T-cell (primary cell): ENCODE measurements around the gene ITGBL1. TPM values are rescaled to one million over a fixed set of nuclear protein-coding genes. Genes with fewer than 3 reads are reported as not detected.

Source experiments
- ATAC-seq, 4 experiments: fragments of 200-7000 bp in 3 of 4; fragments of 150-1000 bp in 1 of 4; cut with Tn5 transposase; replicated peaks in 1 of 4; 1 replicate in 3 of 4; 2 replicates in 1 of 4; pipeline ENCODE4 v1.10.0; 2021; ENCODE audit warnings: moderate library complexity in 3 of 4, mild to moderate bottlenecking in 2 of 4, moderate number of reproducible peaks in 1 of 4
- CTCF ChIA-PET, 2 donors: fragments of 300-600 bp; sonication (Branson Sonifier 250); formaldehyde crosslinking; loops; one replicate each; lab custom pipeline; 2022; ENCODE audit warnings: antibody characterized with exemption in 2 of 2; lab: Charles Lee
- POLR2A ChIA-PET, 2 donors: fragments of 300-600 bp; sonication (Branson Sonifier 250); formaldehyde crosslinking; loops; one replicate each; lab custom pipeline; 2022; ENCODE audit warnings: antibody characterized with exemption in 2 of 2; lab: Charles Lee
- DNase-seq, 35 experiments: peaks; one replicate each; pipeline versions ENCODE4 v3.0.0 to v3.0.0-alpha.2; 2013 to 2023
- H3K27ac ChIP-seq: one replicate; pipeline ENCODE4 v1.5.1; 2013; ENCODE audit warnings: low read length
- H3K27me3 ChIP-seq, 2 experiments: replicated peaks in 1 of 2; 1 replicate in 1 of 2; 2 replicates in 1 of 2; pipeline versions ENCODE4 v1.6.1 to v1.7.0; 2013; ENCODE audit warnings: low read length in 1 of 2, mixed read lengths in 1 of 2; ENCODE audit not compliant: control insufficient read depth in 2 of 2, insufficient read depth in 2 of 2; ENCODE audit errors: extremely low read depth in 1 of 2
- H3K36me3 ChIP-seq, 2 donors: 1 replicate in 1 of 2; 2 replicates in 1 of 2; pipeline versions ENCODE4 v1.6.1 to v1.7.0; 2013; ENCODE audit warnings: low read length in 1 of 2; ENCODE audit not compliant: control insufficient read depth in 2 of 2, insufficient read depth in 1 of 2; ENCODE audit errors: extremely low read depth in 1 of 2
- H3K4me1 ChIP-seq, 2 experiments: 1 replicate in 1 of 2; 2 replicates in 1 of 2; pipeline versions ENCODE4 v1.6.1 to v1.7.0; 2013; ENCODE audit warnings: low read length in 2 of 2, mixed read lengths in 1 of 2; ENCODE audit not compliant: insufficient read depth in 2 of 2, control insufficient read depth in 1 of 2; ENCODE audit errors: extremely low read depth in 1 of 2
- H3K4me3 ChIP-seq, 2 donors: 1 replicate in 1 of 2; 2 replicates in 1 of 2; pipeline versions ENCODE4 v1.5.1 to v1.7.0; 2013; ENCODE audit warnings: mild to moderate bottlenecking in 2 of 2, low read length in 1 of 2, moderate library complexity in 1 of 2; ENCODE audit not compliant: control insufficient read depth in 1 of 2; ENCODE audit errors: extremely low read depth in 1 of 2
- H3K9me3 ChIP-seq: 2 replicates; pipeline ENCODE4 v1.7.0; 2013
- H3K27ac Mint-ChIP-seq, 2 donors: one replicate each; pipeline ENCODE4 v1.8.0; 2020 to 2021; ENCODE audit warnings: mild to moderate bottlenecking in 2 of 2, mixed read lengths in 2 of 2
- H3K27me3 Mint-ChIP-seq, 2 donors: one replicate each; pipeline ENCODE4 v1.8.0; 2021 to 2022; ENCODE audit warnings: mixed read lengths in 2 of 2
- H3K36me3 Mint-ChIP-seq: one replicate; pipeline ENCODE4 v1.8.0; 2021; ENCODE audit warnings: mixed read lengths
- H3K4me1 Mint-ChIP-seq, 3 donors: one replicate each; pipeline ENCODE4 v1.8.0; 2020 to 2022; ENCODE audit warnings: mixed read lengths in 3 of 3, mild to moderate bottlenecking in 1 of 3
- H3K4me3 Mint-ChIP-seq, 3 donors: one replicate each; pipeline ENCODE4 v1.8.0; 2020 to 2022; ENCODE audit warnings: mild to moderate bottlenecking in 3 of 3, mixed read lengths in 3 of 3, moderate library complexity in 3 of 3
- H3K9me3 Mint-ChIP-seq, 3 donors: one replicate each; pipeline ENCODE4 v1.8.0; 2020 to 2022; ENCODE audit warnings: mixed read lengths in 3 of 3
- WGBS: methylation state at CpG from one replicate; pipeline ENCODE4 v1.1.5; 2013; ENCODE audit warnings: missing lambda C conversion rate; ENCODE audit not compliant: insufficient coverage; 5-methylcytosine and 5-hydroxymethylcytosine counted together
- total RNA-seq, 35 experiments: library from RNA in 6 of 35; stranded (reverse) in 6 of 35; fragments of 120-200 nt in 1 of 35; gene quantifications; one replicate each; pipeline versions ENCODE4 v1.2.1 to v1.2.4 and lab custom pipeline; 2013 to 2026

ITGBL1 gene
- total RNA-seq, 5 donors from 2014 or later (not counting 1 experiment from before 2014, with no cell fraction given), result not detected

DNA sequence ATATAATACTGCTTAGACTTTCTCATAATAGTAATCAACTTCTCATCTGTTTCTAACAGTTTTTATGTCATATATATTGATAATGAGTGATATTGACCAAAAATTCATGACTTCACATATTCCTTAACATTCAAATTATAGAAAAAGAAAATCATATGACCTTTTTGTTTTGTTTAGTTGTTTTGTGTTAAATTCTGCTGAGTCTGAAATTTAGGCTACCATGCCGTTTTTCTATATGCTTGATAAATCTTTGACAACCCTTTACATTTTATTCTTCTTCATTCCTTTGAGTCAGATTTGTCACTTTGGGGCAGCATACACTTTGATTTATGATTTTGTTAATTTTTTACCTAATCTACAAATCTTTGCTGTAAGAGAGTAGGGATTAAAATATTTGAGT is 176.4 kb downstream of the ITGBL1 start:
- no peak overlapping the region for H3K4me3 ChIP-seq
- ChIA-PET POLR2A (no interaction called here), CTCF (no interaction called here)
- Mint-ChIP-seq H3K27ac (no peak overlapping the region), H3K4me1 (peaks cover 31 to 40% (median 35%) of the 10 kb centered on the region in 3 donors), H3K9me3 (no peaks in the 10 kb centered on the region), H3K36me3 (no peaks in the 10 kb centered on the region), H3K4me3 (no peak overlapping the region), H3K27me3 (peaks cover 0 to 3% of the 10 kb centered on the region in 2 donors)
- ATAC-seq (no peak), DNase-seq (no peak)
- no CpG with 5 or more reads among the region's 1 CpG for WGBS
- peaks cover 9 to 14% of the 10 kb centered on the region in 2 experiments for H3K4me1 ChIP-seq
- no peaks in the 10 kb centered on the region for H3K36me3 ChIP-seq
- no peak overlapping the region for H3K27ac ChIP-seq
- H3K27me3 ChIP-seq, result no peaks in the 10 kb centered on the region
- H3K9me3 ChIP-seq, result no peaks in the 10 kb centered on the region

DNA sequence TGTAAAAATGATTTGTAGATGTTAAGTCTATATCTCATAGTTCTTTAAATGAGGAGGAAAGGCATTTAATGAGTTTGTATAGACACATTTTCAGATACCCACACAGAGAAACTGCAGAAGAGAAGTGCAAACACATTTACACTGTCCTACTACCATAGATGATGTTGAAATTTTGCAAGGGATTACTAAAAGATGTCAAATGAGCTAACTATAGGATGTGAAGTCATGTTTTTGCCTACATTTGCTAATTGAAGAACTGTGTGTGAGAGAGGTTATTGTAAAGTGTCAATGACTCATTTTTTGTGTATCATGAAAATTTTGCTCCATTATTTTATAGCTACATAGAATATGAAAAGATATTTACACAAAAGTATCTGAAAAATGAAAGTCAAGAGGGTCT is 178.9 kb downstream of the ITGBL1 start:
- ChIA-PET POLR2A (no interaction called here), CTCF (interaction anchor here in 1 of 2 donors (1.0 kb wide), 1 partner anchor 123 kb away, joined by 3 read pairs; no protein-coding TSS in a partner anchor)
- no peaks in the 10 kb centered on the region for H3K36me3 ChIP-seq
- no peak overlapping the region for H3K4me3 ChIP-seq
- Mint-ChIP-seq H3K4me3 (no peak overlapping the region), H3K27me3 (peaks cover 0 to 3% of the 10 kb centered on the region in 2 donors), H3K4me1 (peaks cover 10 to 18% (median 14%) of the 10 kb centered on the region in 3 donors), H3K9me3 (no peaks in the 10 kb centered on the region), H3K36me3 (no peaks in the 10 kb centered on the region), H3K27ac (no peak overlapping the region)
- H3K4me1 ChIP-seq, result peaks cover 4 to 5% of the 10 kb centered on the region in 2 experiments
- H3K27me3 ChIP-seq, result no peaks in the 10 kb centered on the region
- H3K9me3 ChIP-seq, result no peaks in the 10 kb centered on the region
- H3K27ac ChIP-seq, result no peak overlapping the region
- ATAC-seq (no peak), DNase-seq (no peak)

- H3K9me3 ChIP-seq, result no peaks in the 10 kb centered on the region
- ATAC-seq (no peak), DNase-seq (no peak)
- Mint-ChIP-seq H3K4me1 (no peaks in the 10 kb centered on the region), H3K9me3 (no peaks in the 10 kb centered on the region), H3K27me3 (peaks cover 0 to 3% of the 10 kb centered on the region in 2 donors), H3K27ac (no peak overlapping the region), H3K4me3 (no peak overlapping the region), H3K36me3 (no peaks in the 10 kb centered on the region)
- no peaks in the 10 kb centered on the region for H3K27me3 ChIP-seq
- H3K27ac ChIP-seq, result no peak overlapping the region
- WGBS, result 86% methylated on average over 1 of the region's 2 CpGs
- no peaks in the 10 kb centered on the region for H3K4me1 ChIP-seq
- no peak overlapping the region for H3K4me3 ChIP-seq
- CTCF ChIA-PET, result no interaction called here
- POLR2A ChIA-PET, result no interaction called here
- H3K36me3 ChIP-seq, result no peaks in the 10 kb centered on the region
Measured at GRCh38 chr13:101634142-101634541, 181.7 kb downstream of the ITGBL1 start.

DNA sequence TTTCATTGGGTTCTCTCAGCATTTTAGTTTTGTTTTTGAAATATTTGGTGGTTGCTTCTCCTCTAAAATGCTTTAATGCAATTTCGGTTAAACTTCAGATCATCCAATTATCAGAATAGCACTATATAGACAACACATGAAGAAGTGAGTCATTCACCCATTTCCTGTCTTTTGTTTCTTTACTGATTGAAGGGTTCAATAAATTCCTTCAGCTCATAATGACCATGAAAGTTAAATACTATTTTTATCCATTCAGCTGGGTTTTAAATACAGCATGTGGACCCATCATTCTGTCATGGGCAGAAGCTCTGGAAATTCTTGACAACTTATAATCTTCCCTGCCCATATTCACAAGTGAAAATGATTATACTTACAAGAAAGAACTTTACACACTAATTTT is 187.2 kb downstream of the ITGBL1 start:
- DNase-seq, result no peak
- POLR2A ChIA-PET, result no interaction called here
- peaks cover 2 to 4% of the 10 kb centered on the region in 2 donors for H3K27me3 Mint-ChIP-seq

DNA sequence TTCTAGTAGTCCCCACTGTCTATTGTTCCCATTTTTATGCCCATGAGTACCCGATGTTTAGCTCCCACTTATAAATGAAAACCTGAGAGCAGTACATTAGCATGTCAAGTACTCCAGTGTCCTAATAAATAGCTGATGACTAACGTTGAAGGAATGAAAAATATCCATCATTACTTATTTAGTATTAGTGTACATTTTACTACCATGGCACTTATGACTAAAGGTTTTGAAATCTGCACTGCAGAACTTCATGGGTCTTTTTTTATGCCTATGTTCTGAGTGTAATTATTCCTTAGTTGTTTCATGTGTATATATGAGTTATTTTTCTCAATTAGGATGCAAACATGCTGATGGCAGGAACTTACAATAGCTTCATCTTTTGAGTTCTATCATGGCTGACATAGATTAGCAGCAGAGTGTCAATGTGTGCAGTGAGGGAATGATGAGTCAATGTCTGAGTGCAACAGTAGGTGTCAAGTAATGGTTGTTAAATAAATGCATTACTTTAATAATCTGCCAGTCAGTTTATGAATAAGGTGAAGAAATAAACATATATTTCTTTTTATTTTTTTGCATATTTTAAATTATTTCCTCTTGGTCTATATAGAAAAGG is 188.4 kb downstream of the ITGBL1 start:
- Histone ChIP-seq H3K27me3 (peaks cover 0 to 3% of the 10 kb centered on the region in 2 experiments), H3K4me3 (no peak overlapping the region), H3K36me3 (no peaks in the 10 kb centered on the region), H3K4me1 (no peaks in the 10 kb centered on the region), H3K27ac (no peak overlapping the region), H3K9me3 (no peaks in the 10 kb centered on the region)
- H3K27me3 Mint-ChIP-seq, result peaks cover 8 to 10% of the 10 kb centered on the region in 2 donors
- ChIA-PET CTCF (interaction anchor here in 1 of 2 donors (0.6 kb wide), 1 partner anchor 1155 kb away, joined by 3 read pairs; no protein-coding TSS in a partner anchor), POLR2A (no interaction called here)
- no peaks in the 10 kb centered on the region for H3K36me3 Mint-ChIP-seq
- peaks cover 0 to 4% (median 2%) of the 10 kb centered on the region in 3 donors for H3K4me1 Mint-ChIP-seq
- no peak for ATAC-seq
- H3K9me3 Mint-ChIP-seq, result no peaks in the 10 kb centered on the region
- no CpG with 5 or more reads among the region's 2 CpGs for WGBS
- DNase-seq, result no peak
- H3K4me3 Mint-ChIP-seq, result no peak overlapping the region
- H3K27ac Mint-ChIP-seq, result no peak overlapping the region

More for the DNA sequence above, 187.2 kb downstream of the ITGBL1 start:
- Histone ChIP-seq H3K27me3 (no peaks in the 10 kb centered on the region), H3K4me3 (no peak overlapping the region), H3K4me1 (no peaks in the 10 kb centered on the region), H3K9me3 (no peaks in the 10 kb centered on the region), H3K27ac (no peak overlapping the region), H3K36me3 (no peaks in the 10 kb centered on the region)
- Mint-ChIP-seq H3K27ac (no peak overlapping the region), H3K9me3 (no peaks in the 10 kb centered on the region), H3K36me3 (no peaks in the 10 kb centered on the region), H3K4me1 (peaks cover 0 to 4% (median 2%) of the 10 kb centered on the region in 3 donors), H3K4me3 (no peak overlapping the region)
- CTCF ChIA-PET, result no interaction called here
- no CpG with 5 or more reads among the region's 1 CpG for whole genome bisulfite sequencing
- ATAC-seq, result no peak

DNA sequence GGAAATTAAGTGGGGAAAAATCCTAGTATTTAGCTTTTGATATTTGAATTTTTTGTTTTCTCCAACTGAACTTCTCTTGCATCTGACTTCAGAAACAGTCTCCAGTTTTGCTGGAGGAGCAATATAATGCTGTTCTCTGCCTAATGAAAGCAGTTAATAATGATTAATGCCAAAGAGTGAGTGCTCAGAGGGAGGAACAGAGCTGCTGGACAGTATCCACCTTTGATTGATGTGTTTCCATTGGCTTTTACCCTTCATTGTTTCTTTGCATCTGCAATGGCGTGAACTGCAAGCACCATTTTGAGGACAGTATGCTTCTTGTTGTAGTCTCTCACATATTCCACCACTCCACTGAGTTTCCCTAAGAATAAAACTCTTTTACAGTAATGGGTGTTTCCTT is 193.4 kb downstream of the ITGBL1 start:
- no peaks in the 10 kb centered on the region for H3K9me3 ChIP-seq
- H3K27ac ChIP-seq, result no peak overlapping the region
- H3K9me3 Mint-ChIP-seq, result no peaks in the 10 kb centered on the region
- no peak overlapping the region for H3K27ac Mint-ChIP-seq
- peaks cover 12 to 14% of the 10 kb centered on the region in 2 donors for H3K27me3 Mint-ChIP-seq
- POLR2A ChIA-PET, result interaction anchor here in 1 of 2 donors (0.6 kb wide), 1 partner anchor 28 kb away, joined by 3 read pairs; no protein-coding TSS in a partner anchor
- ATAC-seq (no peak), DNase-seq (no peak)
- H3K4me3 ChIP-seq, result no peak overlapping the region
- H3K4me1 ChIP-seq, result no peaks in the 10 kb centered on the region
- whole genome bisulfite sequencing, result no CpG with 5 or more reads among the region's 1 CpG
- CTCF ChIA-PET, result no interaction called here
- no peaks in the 10 kb centered on the region for H3K36me3 Mint-ChIP-seq
- H3K4me3 Mint-ChIP-seq, result no peak overlapping the region
- H3K27me3 ChIP-seq, result peaks cover 0 to 3% of the 10 kb centered on the region in 2 experiments
- no peaks in the 10 kb centered on the region for H3K36me3 ChIP-seq
- no peaks in the 10 kb centered on the region for H3K4me1 Mint-ChIP-seq
